RKO (cell line): Measurements from ENCODE around the gene C5orf63.
A peak's percentile ranks its signal among the peaks of the same experiment; 100 is the strongest.
"Not testable (repeated sequence)": the region's sequence is repeated elsewhere in the genome, so short reads cannot be mapped to it uniquely, and the experiment has no call there.

ENCODE experiments used
- DNase-seq: peaks from one replicate; pipeline ENCODE4 v3.0.0-alpha.2; 2016; ENCODE audit warnings: low spot score

Gene C5orf63

DNA sequence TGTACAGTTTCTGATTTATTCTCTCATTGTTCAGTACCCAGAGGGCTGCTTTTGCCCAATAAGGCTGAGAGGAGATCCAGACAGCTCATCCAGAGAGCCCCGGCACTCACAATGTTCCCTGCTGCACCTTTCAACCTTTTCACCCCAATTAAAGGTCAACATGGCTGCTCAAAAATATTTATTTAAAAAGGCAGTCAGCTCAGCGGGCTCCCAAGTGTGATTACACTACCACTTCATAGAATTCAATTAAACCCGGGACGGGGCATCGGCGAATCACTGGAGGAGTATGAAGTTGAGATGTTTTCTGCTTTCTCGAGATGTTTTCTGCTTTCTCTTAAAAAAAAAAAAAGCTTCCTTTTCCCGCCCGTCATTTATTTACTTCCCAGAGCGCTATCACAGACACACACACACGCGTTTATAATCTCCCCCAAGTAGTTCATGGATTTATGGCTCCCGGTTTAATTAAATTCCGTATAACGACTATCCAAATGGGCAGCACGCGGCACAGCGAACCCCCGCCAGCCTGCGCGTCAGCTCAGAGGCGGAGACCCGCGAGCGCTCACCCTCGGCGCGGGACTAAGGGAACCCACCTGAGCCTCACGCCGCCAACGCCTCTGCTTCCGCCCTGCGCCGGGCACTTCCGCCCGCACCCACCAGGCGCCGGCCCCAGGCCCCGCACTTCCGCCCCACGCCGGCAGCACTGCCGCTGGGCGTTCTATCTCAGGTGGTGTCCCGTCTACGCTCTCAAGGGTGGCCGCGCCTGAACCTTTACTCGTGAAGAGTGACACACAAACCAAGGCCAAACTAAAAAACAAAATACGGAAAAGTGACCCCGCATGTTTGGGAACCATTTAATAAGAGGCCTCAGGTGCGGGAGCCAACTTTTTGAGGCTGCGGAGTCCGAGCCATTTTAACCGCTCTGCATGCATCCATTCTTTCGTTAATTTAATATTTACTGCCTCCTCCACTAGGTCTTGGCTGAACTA lies at the start of gene C5orf63:
TSS of gene C5orf63 (minus strand) at position 642 of the 986 bp plus-strand sequence. CDS start 14,507 bp downstream, outside the sequence.
- DNase-seq = no peak

DNA sequence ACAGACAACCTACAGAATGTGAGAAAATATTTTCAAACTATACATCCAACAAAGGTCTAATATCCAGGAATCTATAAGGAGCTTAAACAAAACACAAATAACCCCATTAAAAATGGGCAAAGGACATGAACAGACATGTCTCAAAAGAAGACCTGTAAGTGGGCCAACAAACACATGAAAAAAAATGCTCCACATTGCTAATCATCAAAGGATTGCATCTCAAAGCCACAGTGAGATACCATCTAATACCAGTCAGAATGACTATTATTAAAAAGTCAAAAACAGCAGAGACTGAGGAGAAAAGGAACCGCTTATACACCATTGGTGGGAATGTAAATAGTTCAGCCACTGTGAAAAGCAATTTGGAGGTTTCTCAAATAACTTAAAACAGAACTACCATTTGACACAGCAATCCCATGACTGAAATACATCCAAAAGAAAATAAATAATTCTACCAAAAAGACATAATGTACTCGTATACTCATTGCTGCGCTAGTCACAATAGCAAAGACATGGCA lies 39.1 kb upstream of the C5orf63 start:
- DNase-seq = no peak

DNA sequence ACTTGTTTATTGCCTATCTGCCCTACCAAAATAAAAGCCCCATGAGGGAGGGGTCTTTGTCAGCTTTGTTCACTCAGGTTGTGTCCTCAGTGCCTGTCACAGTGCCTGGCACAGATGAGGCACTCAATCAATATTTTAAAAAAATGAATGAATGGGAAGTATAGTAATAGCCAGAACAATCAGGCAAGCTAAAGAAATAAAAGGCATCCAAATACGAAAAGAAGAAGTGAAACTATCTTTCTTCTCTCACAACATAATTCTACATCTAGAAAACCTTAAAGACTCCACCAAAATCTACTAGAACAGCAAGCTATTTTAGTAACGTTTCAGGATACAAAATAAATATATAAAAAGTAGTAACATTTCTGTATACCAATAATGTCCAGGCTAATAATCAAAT lies 37.8 kb upstream of the C5orf63 start:
- DNase-seq = no peak

DNA sequence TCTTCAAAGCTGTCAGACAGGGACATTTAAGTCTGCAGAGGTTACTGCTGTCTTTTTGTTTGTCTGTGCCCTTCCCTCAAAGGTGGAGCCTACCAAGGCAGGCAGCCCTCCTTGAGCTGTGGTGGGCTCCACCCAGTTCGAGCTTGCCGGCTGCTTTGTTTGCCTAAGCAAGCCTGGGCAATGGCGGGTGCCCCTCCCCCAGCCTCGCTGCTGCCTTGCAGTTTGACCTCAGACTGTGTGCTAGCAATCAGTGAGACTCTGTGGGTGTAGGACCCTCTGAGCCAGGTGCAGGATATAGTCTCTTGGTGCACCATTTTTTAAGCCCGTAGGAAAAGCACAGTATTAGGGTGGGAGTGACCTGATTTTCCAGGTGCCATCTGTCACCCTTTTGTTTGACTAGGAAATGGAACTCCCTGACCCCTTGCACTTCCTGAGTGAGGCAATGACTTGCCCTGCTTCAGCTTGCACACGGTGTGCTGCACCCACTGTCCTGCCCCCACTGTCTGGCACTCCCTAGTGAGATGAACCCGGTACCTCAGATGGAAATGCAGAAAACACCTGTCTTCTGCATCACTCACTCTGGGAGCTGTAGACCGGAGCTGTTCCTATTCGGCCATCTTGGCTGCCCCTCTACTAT lies 35.4 kb upstream of the C5orf63 start:
- not testable (repeated sequence) for DNase-seq

DNA sequence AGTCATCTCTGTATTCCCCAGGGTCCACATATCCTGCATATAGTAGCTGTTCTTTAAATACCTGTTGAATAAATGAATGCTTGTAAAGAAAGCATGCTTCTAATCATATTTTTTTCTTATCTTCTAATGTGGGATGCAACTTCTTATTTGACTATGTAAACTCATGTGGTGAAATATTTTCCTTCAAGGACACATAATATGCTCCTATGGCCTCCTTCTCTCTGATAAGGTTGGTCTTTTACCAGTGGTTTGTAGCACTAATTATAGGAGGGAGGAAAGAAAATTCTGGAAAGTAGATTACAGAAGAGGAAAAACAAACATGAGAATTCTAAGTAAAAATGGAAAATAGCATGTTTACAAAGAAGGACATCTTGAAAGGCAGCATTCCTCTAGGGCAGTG lies 28.6 kb upstream of the C5orf63 start:
- no peak for DNase-seq

DNA sequence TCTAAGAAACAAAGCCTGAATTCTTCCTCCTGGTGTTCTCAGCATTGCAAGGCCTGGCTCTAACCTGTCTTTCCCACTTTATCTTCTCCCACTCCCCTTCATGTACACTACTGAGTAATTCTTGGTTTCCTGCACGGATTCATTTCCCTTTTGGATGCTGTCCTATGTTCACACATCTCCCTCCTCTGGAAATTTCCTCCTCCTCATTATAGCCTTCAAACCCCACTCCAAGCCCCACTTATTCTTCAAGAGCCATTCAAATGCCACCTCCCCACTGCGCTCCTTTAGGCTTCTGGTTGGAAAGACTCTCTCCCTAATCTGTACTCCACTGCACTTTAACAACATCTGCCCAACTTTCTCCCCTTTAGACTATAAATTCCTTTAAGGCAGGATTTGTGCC lies 28.2 kb upstream of the C5orf63 start:
- no peak for DNase-seq

DNA sequence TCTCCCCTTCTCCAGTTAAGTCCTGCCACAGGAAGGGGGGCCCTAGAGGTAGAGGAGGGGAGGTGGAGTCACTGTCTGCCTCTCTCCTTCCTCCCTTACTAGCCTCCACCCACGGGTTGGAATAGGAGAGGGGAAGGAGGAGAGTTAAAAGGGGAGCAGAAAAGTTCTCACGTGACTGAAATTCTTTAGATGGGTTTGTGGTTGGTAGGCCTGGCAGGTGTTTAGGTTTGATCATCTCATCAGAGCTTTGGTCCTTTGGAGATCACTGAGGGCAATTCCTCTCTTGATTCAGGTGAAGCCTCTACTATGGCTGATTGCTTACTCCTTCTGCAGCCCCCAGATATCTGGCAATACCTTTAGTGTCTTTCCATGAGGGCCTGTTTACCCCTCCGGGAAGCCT lies 24.9 kb upstream of the C5orf63 start:
- no peak for DNase-seq

- no peak for DNase-seq
Observed at GRCh38 chr5:127097278-127097677, 24.0 kb upstream of the C5orf63 start.

GRCh38 chr5:127096328-127096993 lies 23.2 kb upstream of the C5orf63 start:
- no peak for DNase-seq

GRCh38 chr5:127094161-127094814 lies 21.0 kb upstream of the C5orf63 start:
- DNase-seq = no peak

DNA sequence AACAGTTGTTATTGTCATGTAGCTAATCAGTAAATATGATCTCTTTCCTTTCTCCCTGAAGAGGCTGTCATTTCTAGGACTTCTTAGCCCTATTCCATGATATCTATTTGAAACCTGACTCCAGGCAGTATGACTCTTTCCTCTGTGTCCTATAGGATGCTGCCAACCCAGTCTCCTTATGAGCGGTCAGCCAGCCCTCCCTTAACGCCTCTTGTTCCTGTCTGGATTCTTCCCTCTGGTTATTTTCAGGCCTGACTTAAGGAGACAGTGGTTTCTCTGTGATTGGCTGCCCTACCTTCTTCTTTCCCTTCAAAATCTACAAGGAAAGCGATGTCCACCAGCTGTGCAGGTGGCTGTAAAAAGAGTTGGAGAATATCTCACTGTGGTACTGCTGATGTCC lies 19.4 kb upstream of the C5orf63 start:
- DNase-seq = peak; percentile 45

DNA sequence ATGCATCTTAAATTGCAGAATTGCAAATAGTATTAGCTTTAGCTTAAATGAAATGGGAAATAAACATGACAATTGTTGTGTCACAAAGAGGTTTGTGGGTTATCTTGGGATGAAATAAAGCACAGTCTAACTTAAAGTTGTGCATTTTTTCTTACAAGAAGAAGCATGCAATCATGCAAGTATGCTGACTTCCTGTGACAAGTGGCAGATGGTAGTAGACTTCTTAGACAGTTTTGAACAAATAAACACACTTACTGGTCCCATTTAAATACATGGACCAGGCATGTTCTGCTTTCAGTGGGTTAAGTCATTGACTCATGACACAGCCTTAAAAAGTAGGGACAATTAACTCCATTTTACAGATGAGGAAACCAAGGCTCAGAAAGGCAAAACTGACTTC lies 15.9 kb upstream of the C5orf63 start:
- no peak for DNase-seq

- peak; percentile 57 for DNase-seq
Observed at GRCh38 chr5:127088251-127088650, 14.9 kb upstream of the C5orf63 start.

- DNase-seq = no peak
Observed at GRCh38 chr5:127086589-127086988, 13.3 kb upstream of the C5orf63 start.

GRCh38 chr5:127085796-127086195 lies 12.5 kb upstream of the C5orf63 start:
- DNase-seq = no peak

DNA sequence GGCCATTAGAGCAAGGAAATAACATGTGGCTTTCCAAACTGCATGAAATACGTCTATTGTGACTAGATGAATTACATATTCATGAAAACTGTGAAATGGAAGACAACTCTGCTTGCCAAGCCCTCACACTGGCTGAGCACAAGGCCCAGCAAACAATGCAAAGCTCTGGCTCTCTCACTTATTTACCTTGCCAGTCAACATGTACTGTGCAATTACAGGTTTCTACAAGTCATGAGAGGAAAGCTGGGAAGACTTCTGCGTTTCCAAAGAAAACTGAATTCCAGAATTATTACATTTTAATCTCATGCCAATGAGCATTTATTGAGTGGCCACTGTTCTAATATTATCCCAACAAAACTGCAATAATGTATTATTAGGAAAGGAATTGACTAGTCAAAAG lies 12.1 kb upstream of the C5orf63 start:
- no peak for DNase-seq

DNA sequence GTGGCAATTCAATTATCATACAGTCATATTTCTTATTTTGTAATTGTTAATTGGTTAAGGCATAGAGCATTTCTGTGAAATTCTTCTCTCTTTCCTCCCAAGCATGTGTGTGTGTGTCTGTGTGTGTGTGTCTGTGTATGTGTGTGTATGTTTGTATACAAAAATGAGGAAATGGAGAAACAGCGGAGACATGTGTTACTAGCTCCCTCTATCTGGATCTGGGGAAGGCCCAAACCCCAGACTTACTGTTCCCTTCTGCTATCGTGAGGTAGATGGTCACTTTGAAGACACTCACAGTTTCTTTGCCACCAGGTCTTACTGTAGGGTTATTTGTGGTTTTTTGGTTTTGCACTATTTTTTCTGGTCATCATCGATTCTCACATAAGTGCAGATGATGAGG lies 11.4 kb upstream of the C5orf63 start:
- no peak for DNase-seq

DNA sequence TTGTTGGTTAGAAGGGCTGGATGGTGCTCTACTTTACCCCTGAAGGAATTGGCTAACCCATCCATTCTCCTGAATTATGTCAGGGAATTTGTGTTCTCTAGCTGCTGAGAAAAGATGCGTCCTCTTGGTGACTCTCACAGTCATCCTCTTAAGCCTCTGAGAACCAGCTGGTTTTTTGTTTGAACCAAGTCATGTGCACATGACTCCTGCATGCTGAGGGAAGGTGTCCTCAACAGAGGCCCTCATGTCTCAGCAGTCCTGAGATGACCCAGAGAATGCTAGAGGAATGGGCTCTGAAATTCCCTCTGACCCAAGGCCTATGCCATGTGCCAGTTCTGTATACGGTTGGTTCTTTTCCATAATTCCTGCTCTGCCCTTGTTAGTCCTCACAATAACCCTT lies 10.4 kb upstream of the C5orf63 start:
- DNase-seq = no peak

GRCh38 chr5:127079994-127080491 lies 6.7 kb upstream of the C5orf63 start:
- no peak for DNase-seq

DNA sequence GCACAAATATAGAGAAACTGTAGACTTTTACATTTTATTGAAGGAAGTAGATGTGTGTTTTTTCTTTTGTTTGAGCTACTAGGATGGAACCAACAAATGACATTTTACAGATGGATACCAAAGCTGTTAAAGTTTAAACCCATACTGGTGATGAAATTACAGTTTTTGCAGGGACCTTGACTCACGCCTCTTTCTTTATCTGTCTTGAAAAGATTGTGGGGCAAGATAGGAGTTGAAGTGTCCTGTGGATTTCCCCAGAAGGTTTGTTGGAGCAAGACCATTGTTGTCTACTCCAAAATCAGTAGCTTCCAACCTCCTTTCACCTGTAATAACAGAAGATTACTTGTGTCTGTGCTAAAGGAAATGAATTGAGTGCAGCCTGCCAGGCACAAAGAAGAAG lies 4.1 kb upstream of the C5orf63 start:
- no peak for DNase-seq

- no peak for DNase-seq
Observed at GRCh38 chr5:127076315-127077129, 3.2 kb upstream of the C5orf63 start.
